Subcutaneous abdominal adipose tissue (tissue), 5 donors: ENCODE results near the gene RNASE9.
A peak's percentile ranks its signal among the peaks of the same experiment; 100 is the strongest.

Source experiments
- H3K27ac ChIP-seq: one replicate; pipeline ENCODE4 v1.7.0; 2013; ENCODE audit warnings: low read depth, mild to moderate bottlenecking, inconsistent platforms, low read length, moderate library complexity
- H3K27me3 ChIP-seq, 5 donors: one replicate each; pipeline ENCODE4 v1.7.0; 2013; ENCODE audit warnings: low read length in 5 of 5, inconsistent platforms in 1 of 5; ENCODE audit not compliant: control insufficient read depth in 5 of 5, insufficient read depth in 4 of 5
- H3K36me3 ChIP-seq, 5 donors: one replicate each; pipeline ENCODE4 v1.7.0; 2013; ENCODE audit warnings: low read length in 5 of 5; ENCODE audit not compliant: control insufficient read depth in 5 of 5, insufficient read depth in 5 of 5
- H3K4me1 ChIP-seq, 5 donors: one replicate each; pipeline ENCODE4 v1.7.0; 2013; ENCODE audit warnings: low read length in 5 of 5, mild to moderate bottlenecking in 3 of 5, moderate library complexity in 1 of 5; ENCODE audit not compliant: control insufficient read depth in 5 of 5, insufficient read depth in 5 of 5
- H3K4me3 ChIP-seq, 5 donors: one replicate each; pipeline ENCODE4 v1.7.0; 2013; ENCODE audit warnings: low read length in 5 of 5, low read depth in 1 of 5
- H3K9ac ChIP-seq, 5 donors: one replicate each; pipeline ENCODE4 v1.7.0; 2013; ENCODE audit warnings: low read length in 5 of 5, mild to moderate bottlenecking in 4 of 5, moderate library complexity in 3 of 5
- H3K9me3 ChIP-seq, 5 donors: one replicate each; pipeline ENCODE4 v1.7.0; 2013; ENCODE audit warnings: low read length in 5 of 5; ENCODE audit not compliant: control insufficient read depth in 5 of 5
- donor health status: healthy.
- donor health status: healthy.
- donor health status: healthy.
- donor health status: healthy.
- donor health status: healthy.

RNASE9 gene

DNA sequence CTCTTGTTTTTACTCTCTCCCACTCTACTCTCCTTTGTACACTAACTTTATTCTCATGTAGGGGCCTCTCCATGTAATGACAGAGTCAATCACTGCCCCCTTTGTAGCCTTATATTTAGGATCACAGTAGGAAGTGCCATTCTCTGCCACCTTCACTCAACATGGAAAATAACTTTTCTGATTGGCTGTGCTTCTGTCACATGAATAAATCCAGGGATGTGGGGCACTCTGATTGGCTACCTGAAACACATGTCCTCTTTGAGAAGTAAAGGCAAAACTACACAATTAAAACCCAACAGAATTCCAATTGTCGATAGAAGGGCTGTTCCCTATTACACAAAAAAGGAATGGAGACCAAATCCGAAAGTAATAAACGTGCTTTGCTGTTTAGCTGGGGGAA is at the start of gene RNASE9:
Gene RNASE9 (minus strand): TSS at position 87 of the 400 bp plus-strand sequence.
- Histone ChIP-seq H3K4me1 (peaks cover 0 to 9% (median 4%) of the 10 kb centered on the region in 5 donors), H3K27me3 (no peaks in the 10 kb centered on the region), H3K4me3 (no peak within 1 kb of the TSS), H3K36me3 (no peaks in the 10 kb centered on the region), H3K9me3 (no peaks in the 10 kb centered on the region), H3K9ac (no peak within 1 kb of the TSS), H3K27ac (no peak within 1 kb of the TSS)

DNA sequence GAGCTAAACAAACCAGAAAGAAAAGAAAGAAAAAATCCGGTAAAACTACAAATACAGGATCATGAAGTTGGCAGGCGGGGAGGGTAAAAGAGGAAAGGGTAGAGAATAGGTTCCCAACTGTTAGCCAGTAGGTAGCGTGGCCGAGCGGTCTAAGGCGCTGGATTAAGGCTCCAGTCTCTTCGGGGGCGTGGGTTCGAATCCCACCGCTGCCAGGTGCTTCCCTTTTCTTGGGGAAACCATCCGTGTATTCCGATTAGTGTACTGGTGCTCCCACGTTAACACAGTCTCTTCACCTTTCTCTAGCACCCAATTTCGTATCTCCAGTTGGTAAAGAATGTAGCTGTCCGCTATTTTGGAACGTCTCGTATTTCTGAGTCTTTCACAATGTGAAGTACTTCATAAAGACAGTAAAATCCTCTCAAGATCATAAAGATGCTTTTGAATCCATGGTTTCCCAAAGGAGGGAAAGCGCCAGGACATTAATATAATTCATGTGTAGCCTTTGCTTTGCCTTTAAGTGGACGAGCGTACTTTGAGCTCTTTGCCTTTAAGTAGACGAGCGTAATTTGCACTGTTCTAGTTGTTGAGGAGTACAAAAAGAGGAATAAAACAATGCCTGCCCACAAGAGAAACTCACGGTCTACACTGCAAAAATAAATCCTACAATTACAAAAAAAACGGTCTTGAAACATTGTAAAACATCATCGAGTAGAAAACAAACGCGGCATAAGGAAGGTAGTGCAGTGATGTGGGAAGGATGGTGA is 49.3 kb upstream of the RNASE9 start:
- H3K36me3 ChIP-seq = no peaks in the 10 kb centered on the region
- H3K9ac ChIP-seq = peak overlapping the region; percentile 40 to 85 (median 76)
- H3K4me1 ChIP-seq = peaks cover 5 to 36% (median 29%) of the 10 kb centered on the region in 5 donors
- peak overlapping the region; percentile 64 for H3K27ac ChIP-seq
- peak overlapping the region; percentile 68 to 92 (median 90) for H3K4me3 ChIP-seq
- H3K27me3 ChIP-seq = no peaks in the 10 kb centered on the region
- H3K9me3 ChIP-seq = no peaks in the 10 kb centered on the region

DNA sequence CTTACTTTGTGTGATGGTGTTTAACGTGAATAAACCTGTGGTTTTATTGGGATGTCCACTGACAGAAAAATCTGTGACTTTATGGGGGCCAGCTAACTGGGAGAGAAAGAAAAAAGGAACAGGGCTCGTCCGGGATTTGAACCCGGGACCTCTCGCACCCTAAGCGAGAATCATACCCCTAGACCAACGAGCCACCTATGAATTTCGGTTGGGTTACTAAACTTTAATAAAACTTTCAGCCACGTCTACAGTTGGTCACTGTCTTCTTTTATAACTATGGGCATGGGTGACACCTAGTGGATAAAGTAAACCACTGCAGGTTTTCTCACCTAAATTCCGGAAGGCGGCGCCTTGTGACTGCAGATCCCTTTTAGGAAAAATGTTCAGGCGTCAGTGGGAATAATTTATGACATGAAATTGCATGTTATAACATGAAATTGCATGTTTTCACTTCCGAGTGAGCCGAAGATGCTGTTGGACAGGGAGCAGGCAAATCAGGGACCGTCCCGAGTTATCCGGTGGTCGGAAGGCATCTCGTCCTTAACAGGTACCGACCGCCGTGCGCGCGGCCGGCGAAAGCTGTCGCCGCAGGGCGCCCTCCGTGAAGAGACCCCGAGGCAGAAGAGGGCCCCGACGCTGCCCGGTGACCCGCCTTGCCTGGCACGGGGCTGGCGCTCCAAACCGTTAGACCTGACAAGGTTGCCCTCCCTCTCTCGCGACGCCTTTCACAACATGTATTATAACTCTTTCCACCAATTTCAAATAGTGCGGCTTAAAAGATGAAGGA is 48.6 kb upstream of the RNASE9 start:
- peak overlapping the region; percentile 79 to 92 (median 90) for H3K4me3 ChIP-seq
- peak overlapping the region; percentile 40 to 85 (median 76) for H3K9ac ChIP-seq
- peak overlapping the region; percentile 64 for H3K27ac ChIP-seq
- no peaks in the 10 kb centered on the region for H3K27me3 ChIP-seq
- H3K36me3 ChIP-seq = no peaks in the 10 kb centered on the region
- H3K4me1 ChIP-seq = peaks cover 5 to 33% (median 26%) of the 10 kb centered on the region in 5 donors
- no peaks in the 10 kb centered on the region for H3K9me3 ChIP-seq

DNA sequence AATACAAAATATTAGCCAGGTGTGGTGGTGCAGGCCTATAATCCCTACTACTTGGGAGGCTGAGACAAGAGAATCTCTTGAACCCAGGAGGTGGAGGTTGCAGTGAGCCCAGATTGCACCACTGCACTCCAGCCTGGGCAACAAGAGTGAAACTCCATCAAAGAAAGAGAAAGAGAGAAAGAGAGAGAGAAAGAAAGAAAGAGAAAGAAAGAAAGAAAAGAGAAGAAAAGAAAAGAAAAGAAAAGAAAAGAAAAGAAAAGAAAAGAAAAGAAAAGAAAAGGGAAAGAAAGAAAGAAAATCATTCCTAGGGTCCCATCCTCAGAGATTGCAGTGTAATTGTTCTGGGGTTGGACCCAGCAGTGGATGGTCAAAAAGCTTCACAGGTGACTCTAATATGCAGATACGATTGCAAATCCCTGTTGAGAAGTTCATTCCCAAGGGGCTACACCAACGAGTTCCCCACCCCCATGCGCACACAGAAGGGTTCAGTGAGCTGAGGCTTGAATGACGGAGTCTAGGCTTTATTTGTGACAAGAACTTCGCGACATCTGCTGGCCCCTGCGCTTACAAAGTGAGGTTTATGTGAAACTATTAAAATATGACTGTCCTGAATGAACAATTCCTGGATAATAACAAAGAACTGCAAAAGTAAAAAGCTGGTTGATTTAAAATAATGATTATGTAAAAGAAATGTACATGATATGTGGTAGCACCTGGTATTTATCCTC is 47.7 kb upstream of the RNASE9 start:
- H3K36me3 ChIP-seq = no peaks in the 10 kb centered on the region
- no peaks in the 10 kb centered on the region for H3K9me3 ChIP-seq
- no peak overlapping the region for H3K4me3 ChIP-seq
- H3K27me3 ChIP-seq = no peaks in the 10 kb centered on the region
- H3K4me1 ChIP-seq = peaks cover 5 to 24% (median 17%) of the 10 kb centered on the region in 5 donors
- no peak overlapping the region for H3K27ac ChIP-seq
- no peak overlapping the region for H3K9ac ChIP-seq

DNA sequence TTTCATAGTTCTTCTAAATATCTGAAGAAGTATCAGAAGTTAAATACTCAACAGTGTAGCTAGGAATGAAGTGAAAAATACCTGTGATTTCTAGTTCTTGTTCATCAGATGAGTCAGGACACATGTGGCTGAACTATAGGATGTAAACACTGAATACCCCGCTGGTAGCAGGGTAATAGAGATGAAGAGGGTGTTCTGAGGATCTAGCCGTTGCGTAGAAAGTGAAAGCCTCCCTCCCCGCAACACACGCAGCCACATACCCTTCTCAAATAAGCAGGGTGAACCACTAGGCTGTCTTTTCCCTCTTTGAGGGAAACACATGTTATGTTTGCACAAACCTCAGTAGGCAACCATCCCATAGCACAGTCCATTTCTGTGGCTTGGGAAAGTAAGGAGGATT is 46.8 kb upstream of the RNASE9 start:
- Histone ChIP-seq H3K9ac (no peak overlapping the region), H3K9me3 (no peaks in the 10 kb centered on the region), H3K27me3 (no peaks in the 10 kb centered on the region), H3K27ac (no peak overlapping the region), H3K4me1 (peaks cover 4 to 21% (median 13%) of the 10 kb centered on the region in 5 donors), H3K36me3 (no peaks in the 10 kb centered on the region), H3K4me3 (no peak overlapping the region)

DNA sequence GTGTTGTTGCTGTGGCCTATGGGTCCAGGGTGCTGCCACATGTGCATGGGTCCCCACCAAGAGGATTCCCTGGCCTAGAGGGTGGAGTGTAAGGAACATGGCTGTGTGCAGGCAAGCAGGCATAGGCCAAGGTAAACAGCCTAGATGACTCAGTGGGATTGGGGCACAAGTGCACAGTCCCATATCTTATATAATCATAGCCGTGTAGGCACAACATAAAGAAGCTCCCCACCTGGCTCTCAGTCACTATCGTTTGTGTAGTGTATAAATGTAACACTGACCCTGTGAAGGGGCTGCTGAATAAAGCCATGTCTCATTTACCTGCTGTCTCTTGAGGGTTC is 46.0 kb upstream of the RNASE9 start:
- H3K36me3 ChIP-seq = no peaks in the 10 kb centered on the region
- no peak overlapping the region for H3K4me3 ChIP-seq
- H3K9ac ChIP-seq = no peak overlapping the region
- no peaks in the 10 kb centered on the region for H3K27me3 ChIP-seq
- H3K4me1 ChIP-seq = peaks cover 4 to 16% (median 11%) of the 10 kb centered on the region in 5 donors
- H3K27ac ChIP-seq = no peak overlapping the region
- no peaks in the 10 kb centered on the region for H3K9me3 ChIP-seq

DNA sequence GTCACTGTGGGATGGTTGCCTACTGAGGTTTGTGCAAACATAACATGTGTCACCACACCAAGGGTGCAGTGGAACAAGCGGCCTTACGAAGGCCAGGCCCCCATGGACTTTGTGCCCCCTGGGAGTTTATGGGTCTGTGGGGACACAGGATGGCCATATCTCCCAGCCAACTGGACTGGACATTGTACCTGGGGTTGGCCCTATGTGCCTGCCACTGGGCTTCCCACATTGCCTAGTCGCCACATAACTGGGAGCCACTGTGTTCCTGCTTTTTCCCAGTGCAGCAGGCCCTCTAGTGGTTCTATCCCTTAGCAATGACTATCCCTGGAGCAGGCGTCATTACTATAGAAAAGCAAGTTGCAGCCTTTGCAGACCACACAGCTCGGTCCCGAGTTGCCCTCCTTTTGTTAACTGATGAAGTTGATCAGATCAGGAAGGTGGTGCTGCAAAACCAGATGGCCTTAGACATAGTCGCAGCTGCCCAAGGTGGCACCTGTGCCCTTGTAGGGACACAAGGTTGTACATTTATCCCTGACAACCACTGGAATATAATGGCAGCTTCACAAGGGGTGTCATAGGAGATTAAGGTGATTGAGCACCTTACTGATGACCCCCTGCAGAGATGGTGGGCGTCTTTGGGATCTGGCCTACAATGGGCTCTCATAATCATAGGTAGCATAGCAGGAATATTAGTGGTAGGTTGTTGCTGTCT is 45.5 kb upstream of the RNASE9 start:
- Histone ChIP-seq H3K9me3 (no peaks in the 10 kb centered on the region), H3K4me3 (no peak overlapping the region), H3K27ac (no peak overlapping the region), H3K4me1 (peaks cover 4 to 15% (median 11%) of the 10 kb centered on the region in 5 donors), H3K27me3 (no peaks in the 10 kb centered on the region), H3K36me3 (no peaks in the 10 kb centered on the region), H3K9ac (no peak overlapping the region)

DNA sequence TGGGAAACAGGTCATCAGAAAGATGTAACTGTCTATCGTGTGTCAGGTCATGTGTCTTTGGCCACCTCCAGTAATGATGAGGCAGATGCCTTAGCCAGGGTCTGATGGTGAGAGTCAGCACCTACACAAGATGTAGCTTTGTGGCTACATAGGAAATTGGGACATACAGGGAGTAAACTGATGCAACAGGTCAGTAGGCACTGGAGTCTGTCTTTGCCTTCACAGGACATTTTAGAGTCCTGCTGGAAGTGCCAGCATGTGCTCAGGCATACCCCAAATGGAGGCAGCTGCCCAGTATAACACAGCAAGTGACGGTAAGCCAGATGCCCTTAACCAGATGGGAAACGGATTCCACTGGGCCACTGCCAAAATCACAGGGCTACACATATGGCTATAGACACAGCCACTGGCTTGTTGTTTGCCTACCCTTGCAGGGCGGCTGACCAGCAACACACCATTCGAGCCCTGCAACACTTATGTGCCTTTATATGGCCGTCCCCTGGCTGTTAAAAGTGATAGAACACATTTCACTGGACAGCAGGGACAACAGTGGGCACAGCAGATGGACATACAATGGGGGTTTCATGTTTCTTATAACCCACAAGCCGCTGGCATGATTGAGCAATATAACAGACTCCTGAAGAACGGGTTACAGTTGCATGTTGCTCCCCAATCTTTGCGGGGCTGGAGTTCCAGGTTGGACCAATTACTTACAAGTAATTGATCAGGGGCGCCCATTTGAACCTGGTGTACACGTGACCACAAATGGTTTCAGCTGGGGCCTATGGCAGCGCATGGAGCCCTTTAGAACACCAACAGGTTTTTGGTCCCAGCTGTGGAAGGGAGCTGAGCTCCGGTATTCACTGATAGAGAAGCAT is 43.2 kb upstream of the RNASE9 start:
- Histone ChIP-seq H3K27ac (no peak overlapping the region), H3K9me3 (no peaks in the 10 kb centered on the region), H3K27me3 (no peaks in the 10 kb centered on the region), H3K4me1 (no peaks in the 10 kb centered on the region), H3K36me3 (no peaks in the 10 kb centered on the region), H3K4me3 (no peak overlapping the region), H3K9ac (no peak overlapping the region)

DNA sequence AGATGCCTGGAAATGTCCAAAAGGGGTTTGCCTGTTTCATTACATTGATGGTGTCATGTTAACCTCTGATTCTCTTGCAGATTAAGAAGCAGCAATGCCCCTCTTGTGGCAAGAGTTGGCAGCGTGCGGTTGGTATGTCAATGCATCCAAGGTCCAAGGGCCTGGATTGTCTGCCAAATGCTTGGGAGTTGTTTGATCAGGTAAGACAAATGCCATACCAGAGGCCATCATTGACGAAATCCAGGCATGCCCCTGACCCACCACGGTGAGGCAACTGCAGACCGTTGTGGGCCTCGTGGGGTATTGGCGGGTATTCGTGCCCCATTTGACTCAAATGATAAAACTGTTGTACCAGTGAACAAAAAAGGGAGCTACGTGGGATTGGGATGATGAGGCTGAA is 41.7 kb upstream of the RNASE9 start:
- Histone ChIP-seq H3K36me3 (no peaks in the 10 kb centered on the region), H3K9me3 (no peaks in the 10 kb centered on the region), H3K27me3 (no peaks in the 10 kb centered on the region), H3K4me3 (no peak overlapping the region), H3K4me1 (no peaks in the 10 kb centered on the region), H3K27ac (no peak overlapping the region), H3K9ac (no peak overlapping the region)
